SH-SY5Y (cell line): ENCODE results near the gene DIRAS1.

ENCODE experiments used
- GATA2 ChIP-seq: IDR thresholded peaks from 2 replicates; pipeline ENCODE4 v1.6.1; 2011; ENCODE audit warnings: mild to moderate bottlenecking, low read depth, low read length
- GATA3 ChIP-seq: IDR thresholded peaks from 2 replicates; pipeline ENCODE4 v1.6.1; 2011; ENCODE audit warnings: low read depth, mild to moderate bottlenecking, low read length, moderate library complexity

GRCh38 chr19:2763687-2764086, 42.5 kb upstream of the DIRAS1 start:
- TF ChIP-seq GATA2, result no peak
- no peak for TF ChIP-seq GATA3
